GM23248 (cell line): ENCODE measurements around the gene P2RX4.

Experiments
- EZH2 ChIP-seq: fragments of 200-600 bp; sonication (generic); IDR thresholded peaks from 2 replicates; pipeline ENCODE4 v1.6.1; 2018; ENCODE audit warnings: antibody characterized with exemption, mild to moderate bottlenecking; ENCODE audit not compliant: insufficient read depth, poor library complexity, severe bottlenecking
- EZH2phosphoT487 ChIP-seq: fragments of 200-600 bp; sonication (generic); IDR thresholded peaks from 2 replicates; pipeline ENCODE4 v1.6.1; 2018; ENCODE audit warnings: antibody characterized with exemption, moderate library complexity, mild to moderate bottlenecking, low read depth; ENCODE audit not compliant: insufficient read depth

DNA sequence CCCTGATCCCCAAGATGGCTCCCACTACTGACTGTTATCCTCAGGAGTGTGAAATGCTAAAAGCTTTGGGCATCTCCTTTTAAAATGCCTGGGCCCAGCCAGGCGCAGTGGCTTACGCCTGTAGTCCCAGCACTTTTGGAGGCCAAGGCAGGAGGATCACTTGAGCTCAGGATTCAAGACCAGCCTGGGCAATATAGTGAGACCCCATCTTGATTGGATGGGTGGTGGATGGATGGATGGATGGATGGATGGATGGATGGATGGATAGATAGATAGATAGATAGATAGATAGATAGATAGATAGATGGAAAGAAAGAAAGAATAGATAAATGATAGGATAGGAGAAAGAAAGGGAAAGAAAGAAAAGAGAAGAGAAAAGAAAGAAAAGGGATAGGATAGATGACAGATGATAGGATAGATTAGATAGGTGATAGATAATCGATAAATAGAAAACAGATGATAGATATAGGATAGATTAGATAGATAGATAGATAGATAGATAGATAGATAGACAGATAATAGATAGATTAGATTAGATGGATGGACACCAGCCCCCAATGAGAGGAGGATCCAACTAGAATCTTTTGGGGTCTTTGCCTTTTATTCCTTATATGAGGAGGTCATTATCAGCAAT is 9.5 kb downstream of the P2RX4 start:
- no peak for TF ChIP-seq EZH2phosphoT487
- no peak for TF ChIP-seq EZH2
